ENCODE data around the gene PARD3. TPM values are rescaled to one million over a fixed set of nuclear protein-coding genes. Genes with fewer than 3 reads are reported as not detected.

Gene PARD3
- total and polyA plus RNA-seq, 2 donors (not counting 1 experiment from before 2014, with no cell fraction given) = 24.0 to 46.4 TPM

DNA sequence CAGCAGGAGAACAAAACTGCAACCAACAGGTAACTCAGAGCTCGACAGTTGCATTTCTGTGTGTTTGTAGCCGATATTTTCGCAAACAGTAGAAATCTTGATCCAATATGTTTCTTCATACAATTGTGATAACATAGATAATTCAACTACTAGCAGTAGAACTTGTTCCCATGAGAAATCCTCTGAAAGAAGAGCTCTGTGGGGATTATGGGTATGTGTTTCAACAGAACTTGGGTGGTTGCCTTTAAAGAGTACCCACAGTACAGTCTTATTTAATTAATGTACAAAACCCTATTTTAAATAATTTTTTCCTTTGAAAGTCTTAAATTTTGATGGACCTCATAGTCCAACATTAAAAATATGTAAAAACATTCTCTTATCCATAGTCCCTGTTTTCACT is 266.1 kb downstream of the PARD3 start:
- no peak for TF ChIP-seq CTCF (conservative IDR thresholded peaks at IDR 0.05 in 1 of 2, IDR thresholded peaks at IDR 0.05 in 1 of 2; ENCODE audit: low read depth in 1 of 2, low read length in 2 of 2)
- TF ChIP-seq EZH2 (IDR thresholded peaks at IDR 0.05; ENCODE audit: low read length, missing control alignments) = no peak
- DNase-seq (ENCODE audit: low read depth in 2 of 2) = peak in 1 of 2 donors; percentile 33
- no peak overlapping the region for H3K27ac ChIP-seq (ENCODE audit: insufficient read depth, low read length)

DNA sequence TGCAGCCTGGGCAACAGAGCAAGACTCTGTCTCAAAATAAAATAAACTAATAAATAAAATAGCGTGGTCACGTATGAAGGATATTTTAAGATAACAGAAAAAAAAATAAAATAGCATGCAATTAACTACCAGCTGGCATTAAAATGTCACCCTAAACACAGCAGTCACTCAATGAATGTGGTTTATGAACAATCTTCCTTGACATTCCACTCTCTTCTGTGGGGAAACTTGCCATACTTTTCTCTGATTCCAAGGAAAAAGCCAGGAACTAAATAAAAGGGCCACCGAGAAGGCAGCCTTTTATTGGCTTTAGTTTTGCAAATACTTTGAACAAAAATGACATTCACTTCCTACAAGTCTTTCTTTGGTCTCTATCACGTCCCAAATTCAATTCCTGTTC is 266.6 kb downstream of the PARD3 start:
- no peaks in the 10 kb centered on the region for H3K36me3 ChIP-seq (ENCODE audit: control insufficient read depth, insufficient read depth, low read length)
- H3K4me3 ChIP-seq (replicated peaks in 1 of 4; ENCODE audit: control extremely low read depth in 1 of 4, insufficient read depth in 1 of 4, low read depth in 3 of 4, low read length in 4 of 4) = no peak overlapping the region
- no peak overlapping the region for H3K9ac ChIP-seq (ENCODE audit: insufficient read depth, low read length)
- no peaks in the 10 kb centered on the region for H3K27me3 ChIP-seq (ENCODE audit: control insufficient read depth, insufficient read depth, low read length)
- no peaks in the 10 kb centered on the region for H3K79me2 ChIP-seq (ENCODE audit: control insufficient read depth, insufficient read depth, low read length)
- no peak overlapping the region for H2AFZ ChIP-seq (ENCODE audit: low read length)
- no peaks in the 10 kb centered on the region for H4K20me1 ChIP-seq (ENCODE audit: control insufficient read depth, extremely low read depth, insufficient read depth, low read length)
- H3K4me1 ChIP-seq (ENCODE audit: control insufficient read depth, extremely low read depth, insufficient read depth, low read length) = no peaks in the 10 kb centered on the region
- H3K9me3 ChIP-seq (ENCODE audit: control insufficient read depth, insufficient read depth, low read depth, low read length) = no peaks in the 10 kb centered on the region
- no peak overlapping the region for H3K27ac ChIP-seq (ENCODE audit: insufficient read depth, low read length)
- no peak overlapping the region for H3K4me2 ChIP-seq (ENCODE audit: extremely low read depth, insufficient read depth, low read length)
- DNase-seq (ENCODE audit: low read depth in 2 of 2) = no peak
- no peak for TF ChIP-seq CTCF (conservative IDR thresholded peaks at IDR 0.05 in 1 of 2, IDR thresholded peaks at IDR 0.05 in 1 of 2; ENCODE audit: low read depth in 1 of 2, low read length in 2 of 2)
- TF ChIP-seq EZH2 (IDR thresholded peaks at IDR 0.05; ENCODE audit: low read length, missing control alignments) = no peak

More for the DNA sequence above, 266.1 kb downstream of the PARD3 start:
- H3K4me3 ChIP-seq (replicated peaks in 1 of 4; ENCODE audit: control extremely low read depth in 1 of 4, insufficient read depth in 1 of 4, low read depth in 3 of 4, low read length in 4 of 4) = no peak overlapping the region
- H3K9me3 ChIP-seq (ENCODE audit: control insufficient read depth, insufficient read depth, low read depth, low read length) = no peaks in the 10 kb centered on the region
- no peaks in the 10 kb centered on the region for H3K36me3 ChIP-seq (ENCODE audit: control insufficient read depth, insufficient read depth, low read length)
- no peaks in the 10 kb centered on the region for H4K20me1 ChIP-seq (ENCODE audit: control insufficient read depth, extremely low read depth, insufficient read depth, low read length)
- no peak overlapping the region for H3K4me2 ChIP-seq (ENCODE audit: extremely low read depth, insufficient read depth, low read length)
- no peaks in the 10 kb centered on the region for H3K27me3 ChIP-seq (ENCODE audit: control insufficient read depth, insufficient read depth, low read length)
- no peak overlapping the region for H3K9ac ChIP-seq (ENCODE audit: insufficient read depth, low read length)
- no peaks in the 10 kb centered on the region for H3K79me2 ChIP-seq (ENCODE audit: control insufficient read depth, insufficient read depth, low read length)
- H2AFZ ChIP-seq (ENCODE audit: low read length) = no peak overlapping the region
- H3K4me1 ChIP-seq (ENCODE audit: control insufficient read depth, extremely low read depth, insufficient read depth, low read length) = no peaks in the 10 kb centered on the region

- peak overlapping the region; percentile 66 for H3K4me2 ChIP-seq (ENCODE audit: extremely low read depth, insufficient read depth, low read length)
- H3K27ac ChIP-seq (ENCODE audit: insufficient read depth, low read length) = no peak overlapping the region
- no peak for TF ChIP-seq EZH2 (IDR thresholded peaks at IDR 0.05; ENCODE audit: low read length, missing control alignments)
Measured at GRCh38 chr10:34547695-34548094, 267.4 kb downstream of the PARD3 start.

More at GRCh38 chr10:34547695-34548094, 267.4 kb downstream of the PARD3 start:
- Histone ChIP-seq H4K20me1 (ENCODE audit: control insufficient read depth, extremely low read depth, insufficient read depth, low read length) (no peaks in the 10 kb centered on the region), H3K9ac (ENCODE audit: insufficient read depth, low read length) (no peak overlapping the region), H3K36me3 (ENCODE audit: control insufficient read depth, insufficient read depth, low read length) (no peaks in the 10 kb centered on the region), H3K27me3 (ENCODE audit: control insufficient read depth, insufficient read depth, low read length) (no peaks in the 10 kb centered on the region), H3K4me1 (ENCODE audit: control insufficient read depth, extremely low read depth, insufficient read depth, low read length) (no peaks in the 10 kb centered on the region), H3K9me3 (ENCODE audit: control insufficient read depth, insufficient read depth, low read depth, low read length) (no peaks in the 10 kb centered on the region), H3K4me3 (replicated peaks in 1 of 4; ENCODE audit: control extremely low read depth in 1 of 4, insufficient read depth in 1 of 4, low read depth in 3 of 4, low read length in 4 of 4) (peak overlapping the region in 1 of 4 experiments; percentile 18), H3K79me2 (ENCODE audit: control insufficient read depth, insufficient read depth, low read length) (no peaks in the 10 kb centered on the region), H2AFZ (ENCODE audit: low read length) (no peak overlapping the region)
- DNase-seq (ENCODE audit: low read depth in 2 of 2) = no peak

Data from fibroblast of lung (primary cell).